B cell (primary cell): ENCODE measurements around the gene CLCNKB.

ENCODE experiments used
- EZH2 ChIP-seq: IDR thresholded peaks from 2 replicates; pipeline ENCODE4 v1.6.1; 2012; ENCODE audit warnings: borderline replicate concordance, low read depth, mild to moderate bottlenecking, moderate library complexity, low read length; ENCODE audit not compliant: insufficient read depth, poor library complexity, severe bottlenecking
- TF ChIP-seq, protein P1 (sequence below): fragments of 200-600 bp; IDR thresholded peaks from one replicate; pipeline ENCODE4 v1.8.0; 2022; ENCODE audit warnings: antibody characterized with exemption, mild to moderate bottlenecking

DNA sequence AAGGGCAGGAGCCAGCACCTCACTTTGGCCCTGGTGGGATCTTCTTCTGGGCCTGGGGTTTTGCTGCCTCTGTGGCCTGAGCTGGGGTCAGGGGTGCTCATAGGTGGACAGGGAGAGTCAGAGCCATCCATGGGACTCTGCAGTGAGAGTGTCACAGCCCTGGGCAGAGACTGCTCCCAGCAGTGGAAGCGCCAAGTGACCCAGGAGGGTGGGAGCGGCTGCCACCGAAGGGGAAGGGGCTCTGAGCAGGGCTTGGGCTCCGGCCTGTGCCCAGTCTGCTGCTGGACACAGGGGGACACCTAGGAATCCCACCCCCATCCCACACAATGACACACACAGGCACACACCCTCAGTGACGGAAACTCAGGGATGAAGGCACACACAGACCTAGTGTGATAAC, 368 bp downstream of the CLCNKB start:
- TF ChIP-seq, protein P1, sequence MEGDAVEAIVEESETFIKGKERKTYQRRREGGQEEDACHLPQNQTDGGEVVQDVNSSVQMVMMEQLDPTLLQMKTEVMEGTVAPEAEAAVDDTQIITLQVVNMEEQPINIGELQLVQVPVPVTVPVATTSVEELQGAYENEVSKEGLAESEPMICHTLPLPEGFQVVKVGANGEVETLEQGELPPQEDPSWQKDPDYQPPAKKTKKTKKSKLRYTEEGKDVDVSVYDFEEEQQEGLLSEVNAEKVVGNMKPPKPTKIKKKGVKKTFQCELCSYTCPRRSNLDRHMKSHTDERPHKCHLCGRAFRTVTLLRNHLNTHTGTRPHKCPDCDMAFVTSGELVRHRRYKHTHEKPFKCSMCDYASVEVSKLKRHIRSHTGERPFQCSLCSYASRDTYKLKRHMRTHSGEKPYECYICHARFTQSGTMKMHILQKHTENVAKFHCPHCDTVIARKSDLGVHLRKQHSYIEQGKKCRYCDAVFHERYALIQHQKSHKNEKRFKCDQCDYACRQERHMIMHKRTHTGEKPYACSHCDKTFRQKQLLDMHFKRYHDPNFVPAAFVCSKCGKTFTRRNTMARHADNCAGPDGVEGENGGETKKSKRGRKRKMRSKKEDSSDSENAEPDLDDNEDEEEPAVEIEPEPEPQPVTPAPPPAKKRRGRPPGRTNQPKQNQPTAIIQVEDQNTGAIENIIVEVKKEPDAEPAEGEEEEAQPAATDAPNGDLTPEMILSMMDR, result no peak
- no peak for TF ChIP-seq EZH2
